ENCODE results near the gene ALOXE3.

The ALOXE3 gene

DNA sequence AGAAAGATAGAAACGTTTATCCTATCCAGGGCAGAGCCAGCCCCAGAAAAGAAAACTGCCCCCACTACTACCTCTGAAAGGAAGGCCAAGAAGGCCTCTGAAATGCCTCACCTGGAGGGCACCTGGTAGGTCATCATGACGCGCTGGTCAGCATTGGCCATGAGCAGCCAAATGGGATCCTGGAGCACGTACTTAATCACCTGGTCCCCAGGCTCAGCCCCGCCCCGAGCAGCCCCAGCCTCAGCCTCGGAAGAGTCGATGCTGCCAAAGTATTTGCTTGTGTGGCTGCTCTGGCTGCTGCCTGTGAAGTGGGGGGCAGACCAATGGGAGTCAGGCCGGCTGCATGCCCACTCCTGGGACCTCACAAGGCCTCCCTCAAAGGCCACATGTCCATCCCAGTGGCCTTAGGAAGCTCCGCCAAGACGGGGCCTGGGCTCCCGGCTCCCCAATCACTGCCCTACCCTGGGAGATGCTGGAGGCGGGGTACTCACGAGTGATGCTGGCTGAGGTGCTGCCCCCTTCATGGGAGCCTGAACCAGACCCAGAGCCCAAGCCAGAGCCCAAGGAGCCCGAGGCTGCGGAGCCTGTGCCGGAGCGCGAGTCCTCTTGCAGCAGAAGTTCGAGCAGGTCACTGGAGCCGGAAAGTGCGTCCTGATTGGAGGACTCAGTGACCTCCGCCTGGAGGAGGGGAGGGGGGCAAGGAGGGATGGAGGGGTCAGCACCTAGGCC lies 24.0 kb upstream of the ALOXE3 start:
- Histone ChIP-seq H2AFZ (ENCODE audit: low read length) (no peak overlapping the region), H3K36me3 (ENCODE audit: insufficient read depth, low read length) (peaks cover 37% of the 10 kb centered on the region), H3K79me2 (ENCODE audit: insufficient read depth, low read length) (no peaks in the 10 kb centered on the region), H3K9me2 (ENCODE audit: low read depth, low read length) (no peaks in the 10 kb centered on the region), H3K9me3 (ENCODE audit: low read length) (no peaks in the 10 kb centered on the region), H3K4me3 (ENCODE audit: low read depth, low read length, poor library complexity, severe bottlenecking) (no peak overlapping the region), H3K27me3 (ENCODE audit: insufficient read depth, low read length) (no peaks in the 10 kb centered on the region), H4K20me1 (ENCODE audit: insufficient read depth, low read length) (no peaks in the 10 kb centered on the region), H3K27ac (ENCODE audit: low read depth, low read length, poor library complexity, severe bottlenecking) (no peak overlapping the region), H3K4me2 (ENCODE audit: low read length) (no peak overlapping the region), H3K9ac (ENCODE audit: low read length) (no peak overlapping the region), H3K4me1 (ENCODE audit: insufficient read depth, low read length, severe bottlenecking) (peaks cover 6% of the 10 kb centered on the region), H3F3A (ENCODE audit: insufficient read depth, low read length) (no peaks in the 10 kb centered on the region)
- no peak for TF ChIP-seq EZH2 (IDR thresholded peaks at IDR 0.05; ENCODE audit: borderline replicate concordance, low read length)
- TF ChIP-seq, protein P1, sequence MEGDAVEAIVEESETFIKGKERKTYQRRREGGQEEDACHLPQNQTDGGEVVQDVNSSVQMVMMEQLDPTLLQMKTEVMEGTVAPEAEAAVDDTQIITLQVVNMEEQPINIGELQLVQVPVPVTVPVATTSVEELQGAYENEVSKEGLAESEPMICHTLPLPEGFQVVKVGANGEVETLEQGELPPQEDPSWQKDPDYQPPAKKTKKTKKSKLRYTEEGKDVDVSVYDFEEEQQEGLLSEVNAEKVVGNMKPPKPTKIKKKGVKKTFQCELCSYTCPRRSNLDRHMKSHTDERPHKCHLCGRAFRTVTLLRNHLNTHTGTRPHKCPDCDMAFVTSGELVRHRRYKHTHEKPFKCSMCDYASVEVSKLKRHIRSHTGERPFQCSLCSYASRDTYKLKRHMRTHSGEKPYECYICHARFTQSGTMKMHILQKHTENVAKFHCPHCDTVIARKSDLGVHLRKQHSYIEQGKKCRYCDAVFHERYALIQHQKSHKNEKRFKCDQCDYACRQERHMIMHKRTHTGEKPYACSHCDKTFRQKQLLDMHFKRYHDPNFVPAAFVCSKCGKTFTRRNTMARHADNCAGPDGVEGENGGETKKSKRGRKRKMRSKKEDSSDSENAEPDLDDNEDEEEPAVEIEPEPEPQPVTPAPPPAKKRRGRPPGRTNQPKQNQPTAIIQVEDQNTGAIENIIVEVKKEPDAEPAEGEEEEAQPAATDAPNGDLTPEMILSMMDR (IDR thresholded peaks at IDR 0.05; ENCODE audit: low read length), result no peak

DNA sequence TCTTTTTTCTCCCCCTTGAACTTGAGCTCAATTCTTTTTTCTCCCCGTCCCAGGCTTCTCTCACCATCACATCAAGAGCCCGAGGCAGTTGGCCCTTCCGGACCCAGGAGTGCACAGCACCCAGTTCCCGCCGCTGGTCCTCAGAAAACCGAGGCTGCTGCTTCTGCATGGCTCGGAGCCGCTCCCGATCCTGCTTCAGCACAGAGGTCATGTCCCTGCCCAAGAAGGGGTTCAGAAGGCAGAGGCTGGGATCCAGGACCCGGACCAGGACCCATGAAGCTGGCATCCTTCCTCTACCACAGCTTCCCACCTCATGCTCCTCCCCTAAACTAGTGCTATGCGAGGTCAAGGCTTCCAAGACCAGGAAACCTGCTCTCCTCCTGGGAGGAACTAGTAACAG lies 23.4 kb upstream of the ALOXE3 start:
- H3K4me2 ChIP-seq (ENCODE audit: low read length), result no peak overlapping the region
- H2AFZ ChIP-seq (ENCODE audit: low read length), result no peak overlapping the region
- H3K79me2 ChIP-seq (ENCODE audit: insufficient read depth, low read length), result no peaks in the 10 kb centered on the region
- H3K9me2 ChIP-seq (ENCODE audit: low read depth, low read length), result no peaks in the 10 kb centered on the region
- no peaks in the 10 kb centered on the region for H3K27me3 ChIP-seq (ENCODE audit: insufficient read depth, low read length)
- no peaks in the 10 kb centered on the region for H3K9me3 ChIP-seq (ENCODE audit: low read length)
- H3K36me3 ChIP-seq (ENCODE audit: insufficient read depth, low read length), result peaks cover 32% of the 10 kb centered on the region; the same call in 1 of the 2 replicates
- no peaks in the 10 kb centered on the region for H4K20me1 ChIP-seq (ENCODE audit: insufficient read depth, low read length)
- H3K4me3 ChIP-seq (ENCODE audit: low read depth, low read length, poor library complexity, severe bottlenecking), result no peak overlapping the region
- peaks cover 6% of the 10 kb centered on the region for H3K4me1 ChIP-seq (ENCODE audit: insufficient read depth, low read length, severe bottlenecking)
- H3K9ac ChIP-seq (ENCODE audit: low read length), result no peak overlapping the region
- TF ChIP-seq, protein P1 (IDR thresholded peaks at IDR 0.05; ENCODE audit: low read length), result no peak
- no peak for TF ChIP-seq EZH2 (IDR thresholded peaks at IDR 0.05; ENCODE audit: borderline replicate concordance, low read length)
- H3K27ac ChIP-seq (ENCODE audit: low read depth, low read length, poor library complexity, severe bottlenecking), result no peak overlapping the region
- H3F3A ChIP-seq (ENCODE audit: insufficient read depth, low read length), result no peaks in the 10 kb centered on the region

GRCh38 chr17:8141045-8141444 lies 22.7 kb upstream of the ALOXE3 start:
- H3K36me3 ChIP-seq (ENCODE audit: insufficient read depth, low read length), result peaks cover 25% of the 10 kb centered on the region; the same call in 1 of the 2 replicates
- TF ChIP-seq EZH2 (IDR thresholded peaks at IDR 0.05; ENCODE audit: borderline replicate concordance, low read length), result no peak
- TF ChIP-seq, protein P1 (IDR thresholded peaks at IDR 0.05; ENCODE audit: low read length), result no peak
- H3K9ac ChIP-seq (ENCODE audit: low read length), result no peak overlapping the region

More at GRCh38 chr17:8141045-8141444, 22.7 kb upstream of the ALOXE3 start:
- Histone ChIP-seq H3K4me3 (ENCODE audit: low read depth, low read length, poor library complexity, severe bottlenecking) (no peak overlapping the region), H3F3A (ENCODE audit: insufficient read depth, low read length) (no peaks in the 10 kb centered on the region), H3K4me1 (ENCODE audit: insufficient read depth, low read length, severe bottlenecking) (peaks cover 6% of the 10 kb centered on the region), H3K27me3 (ENCODE audit: insufficient read depth, low read length) (no peaks in the 10 kb centered on the region), H2AFZ (ENCODE audit: low read length) (no peak overlapping the region), H3K9me2 (ENCODE audit: low read depth, low read length) (no peaks in the 10 kb centered on the region), H3K4me2 (ENCODE audit: low read length) (no peak overlapping the region), H3K27ac (ENCODE audit: low read depth, low read length, poor library complexity, severe bottlenecking) (no peak overlapping the region), H3K79me2 (ENCODE audit: insufficient read depth, low read length) (no peaks in the 10 kb centered on the region), H4K20me1 (ENCODE audit: insufficient read depth, low read length) (no peaks in the 10 kb centered on the region), H3K9me3 (ENCODE audit: low read length) (no peaks in the 10 kb centered on the region)
